ENCODE measurements around the gene PRTN3.

DNA sequence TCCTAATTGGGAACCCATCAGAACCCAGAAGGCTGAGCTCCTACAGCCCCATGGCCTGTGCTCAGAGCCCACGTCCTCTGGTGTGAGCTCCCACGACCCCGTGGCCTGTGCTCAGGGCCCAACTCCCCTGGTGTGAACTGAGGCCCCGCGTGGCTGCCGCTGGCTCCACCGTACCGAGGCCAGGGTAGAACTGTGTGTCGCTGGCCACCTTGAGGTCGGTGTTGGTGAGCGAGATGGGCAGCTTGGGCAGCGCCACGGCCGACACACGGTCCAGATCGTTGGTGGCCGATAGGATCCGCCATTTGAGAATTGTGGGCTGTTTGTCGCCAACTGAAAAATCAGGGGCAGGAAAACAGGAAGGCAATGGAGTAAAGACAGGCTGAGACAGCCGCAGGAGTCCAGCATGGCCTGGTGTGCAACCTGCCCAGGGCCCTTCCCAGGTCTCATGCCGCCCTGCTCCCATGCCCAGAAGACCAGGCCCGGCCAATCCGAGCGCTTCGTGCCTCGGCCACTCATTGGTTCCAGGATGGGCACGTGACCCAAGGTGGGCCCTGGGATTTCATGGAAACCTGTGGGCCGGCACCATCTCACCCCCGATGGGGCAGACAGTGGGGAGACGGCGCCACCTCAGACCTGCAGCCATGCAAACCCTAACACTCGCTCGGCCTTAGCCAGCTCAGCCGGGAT lies 40.7 kb downstream of the PRTN3 start:
- TF ChIP-seq PAX5 (IDR thresholded peaks at IDR 0.05; ENCODE audit: insufficient read depth, low read length, severe bottlenecking) (no peak), POLR2A (IDR thresholded peaks at IDR 0.05; ENCODE audit: low read depth, low read length) (no peak), POLR2AphosphoS5 (IDR thresholded peaks at IDR 0.05; ENCODE audit: low read depth, low read length) (no peak), TAF1 (IDR thresholded peaks at IDR 0.05; ENCODE audit: low read depth, low read length) (no peak)

All from GM12891 (cell line).